ENCODE measurements around the gene ZBTB32.

GRCh38 chr19:35724560-35724959 lies 20.2 kb downstream of the ZBTB32 start:
- no peak for TF ChIP-seq CTCF (conservative IDR thresholded peaks at IDR 0.05)
- TF ChIP-seq ZFX (IDR thresholded peaks at IDR 0.05), result no peak
